ENCODE results near the gene RNF135.
"Not testable (repeated sequence)": the region's sequence is repeated elsewhere in the genome, so short reads cannot be mapped to it uniquely, and the experiment has no call there.

RNF135 gene

GRCh38 chr17:30954046-30954830 is 16.6 kb upstream of the RNF135 start:
- no peak for DNase-seq (ENCODE audit: low read depth)

GRCh38 chr17:30956764-30957374 is 14.0 kb upstream of the RNF135 start:
- no peak for DNase-seq (ENCODE audit: low read depth)

DNA sequence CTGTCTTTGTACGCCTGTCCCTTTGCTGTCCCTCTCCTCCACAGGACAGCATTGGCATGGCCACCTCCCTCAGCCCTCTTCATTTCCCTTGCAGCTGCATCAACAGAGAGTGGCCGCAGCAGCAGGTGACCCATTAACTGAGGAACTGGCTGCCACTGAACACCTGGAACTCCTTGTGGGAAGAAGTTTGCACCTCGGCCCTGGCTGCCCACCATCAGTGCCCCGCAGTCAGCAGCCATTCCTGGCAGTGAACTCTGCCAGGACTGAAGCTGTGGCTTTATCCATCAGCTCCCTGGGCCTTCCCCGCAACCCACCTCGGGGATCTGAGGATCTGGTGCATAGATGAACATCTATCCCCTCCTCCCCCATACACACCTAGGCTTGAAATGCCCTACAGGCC is 13.1 kb upstream of the RNF135 start:
- no peak for DNase-seq (ENCODE audit: low read depth)

DNA sequence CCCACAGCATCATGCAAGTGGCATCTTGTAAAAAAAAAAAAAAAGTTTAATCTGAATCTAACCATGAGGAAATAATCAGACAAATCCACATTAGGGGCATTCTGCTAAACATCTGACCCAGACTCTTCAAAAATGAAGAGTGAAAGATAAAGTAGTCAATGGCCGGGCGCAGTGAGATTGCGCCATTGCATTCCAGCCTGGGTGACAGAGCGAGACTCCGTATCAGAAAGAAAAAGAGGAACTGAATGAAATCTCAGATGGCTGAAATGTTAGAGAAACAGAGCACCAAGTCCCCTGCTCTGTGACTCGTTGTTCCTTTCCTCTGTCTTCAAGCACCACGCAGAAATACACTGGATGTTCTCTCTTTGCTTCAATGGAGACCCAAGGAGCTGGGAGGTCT is 12.7 kb upstream of the RNF135 start:
- no peak for DNase-seq (ENCODE audit: low read depth)

DNA sequence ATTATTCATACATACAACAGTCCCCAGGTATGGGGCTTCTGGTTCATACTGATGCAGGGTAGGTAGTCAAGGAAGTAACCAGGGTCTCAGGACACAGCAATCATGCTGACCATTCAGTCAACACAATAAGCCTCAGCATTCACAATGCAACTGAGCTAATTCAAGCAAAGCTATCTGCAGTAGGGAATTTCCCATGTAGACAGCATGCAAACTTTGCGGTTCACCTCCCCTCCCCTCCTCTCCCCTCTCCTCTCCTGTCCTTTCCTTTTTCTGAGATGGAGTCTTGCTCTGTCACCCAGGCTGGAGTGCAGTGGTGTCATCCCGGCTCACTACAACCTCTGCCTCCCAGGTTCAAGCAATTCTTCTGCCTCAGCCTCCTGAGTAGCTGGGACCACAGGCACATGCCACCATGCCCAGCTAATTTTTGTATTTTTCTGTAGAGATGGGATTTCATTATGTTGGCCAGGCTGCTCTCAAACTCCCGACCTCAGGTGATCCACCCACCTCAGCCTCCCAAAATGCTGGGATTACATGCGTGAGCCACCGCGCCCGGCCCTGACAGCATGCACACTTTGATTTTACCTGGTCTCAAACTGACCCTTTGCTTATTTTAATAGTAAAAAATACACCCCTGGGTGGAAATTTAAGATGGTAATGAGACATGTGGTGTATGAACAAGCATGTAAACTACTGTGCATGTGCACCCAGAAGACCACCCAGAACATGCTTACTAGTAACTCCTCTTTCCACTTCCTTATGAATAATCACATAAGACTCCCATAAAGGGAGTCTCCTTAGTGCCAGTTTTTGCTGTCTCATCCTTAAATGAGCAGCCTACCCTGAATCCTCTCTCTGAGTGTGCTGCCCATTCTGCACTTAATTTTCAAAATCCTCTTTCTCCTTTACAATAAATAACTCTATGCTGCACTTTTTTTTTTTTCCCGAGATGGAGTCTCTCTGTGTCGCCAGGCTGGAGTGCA is 9.3 kb upstream of the RNF135 start:
- DNase-seq (ENCODE audit: low read depth): no peak

- not testable (repeated sequence) for DNase-seq (ENCODE audit: low read depth)
Measured at GRCh38 chr17:30964312-30964711, 6.5 kb upstream of the RNF135 start.

- no peak for DNase-seq (ENCODE audit: low read depth)
Measured at GRCh38 chr17:30964876-30965275, 6.0 kb upstream of the RNF135 start.

GRCh38 chr17:30965686-30966085 is 5.2 kb upstream of the RNF135 start:
- no peak for DNase-seq (ENCODE audit: low read depth)

- DNase-seq (ENCODE audit: low read depth): not testable (repeated sequence)
Measured at GRCh38 chr17:30967911-30968310, 2.9 kb upstream of the RNF135 start.

GRCh38 chr17:30969989-30970830 is 629 bp upstream of the RNF135 start:
- DNase-seq (ENCODE audit: low read depth): no peak

GRCh38 chr17:30975042-30975820 is 4.4 kb downstream of the RNF135 start:
- no peak for DNase-seq (ENCODE audit: low read depth)

DNA sequence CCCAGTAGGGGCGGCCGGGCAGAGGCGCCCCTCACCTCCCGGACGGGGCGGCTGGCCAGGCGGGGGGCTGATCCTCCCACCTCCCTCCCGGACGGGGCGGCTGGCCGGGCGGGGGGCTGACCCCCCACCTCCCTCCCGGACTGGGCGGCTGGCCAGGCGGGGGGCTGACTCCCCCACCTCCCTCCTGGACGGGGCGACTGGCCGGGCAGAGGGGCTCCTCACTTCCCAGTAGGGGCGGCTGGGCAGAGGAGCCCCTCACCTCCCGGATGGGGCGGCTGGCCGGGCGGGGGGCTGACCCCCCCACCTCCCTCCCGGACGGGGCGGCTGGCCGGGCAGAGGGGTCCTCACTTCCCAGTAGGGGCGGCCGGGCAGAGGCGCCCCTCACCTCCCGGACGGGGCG is 9.1 kb downstream of the RNF135 start:
- not testable (repeated sequence) for DNase-seq (ENCODE audit: low read depth)

DNA sequence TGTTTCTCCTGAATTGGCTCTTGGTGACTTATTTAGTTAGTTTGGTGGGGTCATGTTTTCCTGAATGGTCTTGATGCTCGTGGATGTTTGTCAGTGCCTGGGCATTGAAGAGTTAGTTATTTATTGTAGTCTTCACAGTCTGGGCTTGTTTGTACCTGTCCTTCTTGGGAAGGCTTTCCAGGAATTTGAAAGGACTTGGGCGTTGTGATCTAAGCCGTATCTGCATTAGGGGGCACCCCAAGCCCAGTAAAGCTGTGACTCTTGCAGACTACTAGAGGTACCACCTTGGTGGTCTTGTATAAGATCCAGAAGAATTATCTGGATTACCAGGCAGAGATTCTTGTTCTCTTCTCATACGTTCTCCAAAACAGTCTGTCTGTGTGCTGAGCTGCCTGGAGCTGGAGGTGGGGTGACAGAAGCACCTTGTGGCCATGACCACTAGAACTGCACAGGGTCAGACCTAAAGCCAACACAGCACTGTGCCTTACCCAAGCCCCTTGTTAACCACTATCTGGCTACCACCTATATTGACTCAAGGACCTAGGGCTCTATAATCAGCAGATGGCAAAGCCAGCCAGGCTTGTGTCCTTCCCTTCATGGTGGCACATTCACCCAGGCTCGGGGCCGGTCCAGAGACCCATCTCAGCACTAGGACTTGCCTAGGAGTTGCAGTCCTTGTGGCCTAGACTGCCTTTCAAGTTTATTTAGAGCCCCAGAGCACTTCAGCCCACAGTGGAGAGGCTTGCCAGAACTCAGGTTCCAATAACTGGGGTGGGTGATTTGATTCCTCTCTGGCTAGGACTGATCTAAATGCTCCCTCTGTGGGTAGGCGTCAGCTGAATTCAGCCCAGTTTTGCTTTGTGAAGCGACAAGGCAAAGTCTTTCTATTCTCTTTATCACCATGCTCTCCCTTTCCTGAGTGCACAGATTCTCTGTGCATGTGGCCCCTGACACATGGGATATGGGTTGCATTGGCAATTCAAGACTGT is 11.0 kb downstream of the RNF135 start:
- DNase-seq (ENCODE audit: low read depth): no peak

- no peak for DNase-seq (ENCODE audit: low read depth)
Measured at GRCh38 chr17:30982855-30983254, 12.0 kb downstream of the RNF135 start.

DNA sequence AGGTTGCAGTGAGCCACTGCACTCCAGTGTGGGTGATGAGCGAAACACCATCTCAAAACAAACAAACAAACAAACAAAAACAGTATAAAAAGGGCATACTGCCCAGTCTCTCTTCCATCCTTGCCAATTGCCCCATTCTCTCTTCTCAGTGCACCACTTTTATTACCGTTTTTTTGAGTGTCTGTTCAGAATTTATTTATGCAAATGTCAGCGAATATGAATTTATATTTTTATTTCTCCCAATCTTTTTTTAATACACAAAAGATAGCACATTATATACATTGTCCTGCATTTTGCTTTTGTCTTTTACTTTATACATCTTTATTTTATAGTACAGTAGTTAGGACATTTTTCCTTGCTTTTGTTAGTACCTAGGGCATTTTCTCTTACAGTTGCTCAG is 19.6 kb downstream of the RNF135 start:
- no peak for DNase-seq (ENCODE audit: low read depth)

DNA sequence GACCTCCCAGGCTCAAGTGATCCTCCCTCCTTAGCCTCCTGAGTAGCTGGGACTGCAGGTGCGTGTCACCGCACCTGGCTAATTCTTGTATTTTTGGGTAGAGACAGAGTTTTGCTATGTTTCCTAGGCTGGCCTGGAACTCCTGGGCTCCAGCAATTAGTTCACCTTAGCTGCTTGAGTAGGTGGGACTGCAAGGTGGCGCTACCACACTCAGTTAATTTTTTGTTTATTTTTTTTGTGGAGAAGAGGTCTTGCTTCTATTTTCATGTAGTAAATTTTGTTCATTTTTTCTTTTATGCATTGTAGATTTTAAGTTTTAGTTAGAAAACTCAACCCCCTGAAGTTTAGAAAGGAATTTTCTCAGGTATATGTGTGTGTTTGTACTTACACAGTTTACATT is 21.7 kb downstream of the RNF135 start:
- no peak for DNase-seq (ENCODE audit: low read depth)

DNA sequence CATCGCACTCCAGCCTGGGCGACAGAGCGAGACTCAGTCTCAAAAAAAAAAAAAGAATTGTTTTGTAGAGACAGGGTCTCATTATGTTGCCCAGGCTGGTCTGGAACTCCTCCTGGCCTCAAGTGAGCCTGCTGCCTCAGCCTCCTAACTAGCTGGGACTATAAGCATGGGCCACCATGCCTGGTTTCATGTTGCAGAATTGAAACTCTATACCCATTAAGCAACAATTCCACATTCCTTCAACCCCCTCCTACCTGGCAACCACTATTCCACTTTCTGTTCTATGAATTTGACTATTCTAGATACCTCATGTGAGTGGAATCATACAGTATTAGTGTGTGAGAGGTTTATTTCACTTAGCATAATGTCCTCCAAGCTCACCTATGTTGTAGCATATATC is 24.5 kb downstream of the RNF135 start:
- DNase-seq (ENCODE audit: low read depth): no peak

DNA sequence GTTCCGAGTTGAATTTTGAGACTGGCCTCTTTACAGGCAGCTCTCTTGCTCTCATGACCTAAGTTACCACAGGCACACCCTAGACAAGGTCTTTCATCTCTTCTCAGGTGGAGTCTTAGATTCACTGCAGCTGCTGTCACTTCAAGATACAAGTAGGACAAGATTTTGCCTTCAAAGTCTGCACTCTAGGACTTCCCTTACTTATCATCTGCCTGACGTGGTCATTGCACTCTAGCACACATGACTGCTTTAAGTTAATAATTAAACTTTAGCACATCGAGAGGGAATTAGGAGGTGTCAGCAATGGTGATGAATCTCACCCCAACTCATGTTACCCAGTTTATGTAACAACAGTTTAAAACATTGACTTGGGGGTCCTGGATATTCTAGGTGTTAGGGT is 25.6 kb downstream of the RNF135 start:
- no peak for DNase-seq (ENCODE audit: low read depth)

- no peak for DNase-seq (ENCODE audit: low read depth)
Measured at GRCh38 chr17:30997270-30997669, 26.4 kb downstream of the RNF135 start.

- no peak for DNase-seq (ENCODE audit: low read depth)
Measured at GRCh38 chr17:30997842-30998241, 27.0 kb downstream of the RNF135 start.

All from activated T-helper 9 cell treated with anti-CD3 and anti-CD28 coated beads, Interleukin-2, amount 50 U/mL, for 16 hours (primary cell).